Adrenal gland (tissue), 12 donors: Measurements from ENCODE around the gene IL11RA. TPM values are rescaled to one million over a fixed set of nuclear protein-coding genes. Genes with fewer than 3 reads are reported as not detected.

Source experiments
- DNase-seq, 7 donors: peaks; one replicate each; pipeline ENCODE4 v3.0.0-alpha.2; 2019 to 2020
- H3K27ac ChIP-seq, 5 donors: fragments of 200-600 bp; sonication (generic) in 4 of 5; 1 replicate in 3 of 5; 2 replicates in 2 of 5; pipeline versions ENCODE4 v1.5.1 to v1.8.0; 2016 to 2020; ENCODE audit warnings: mild to moderate bottlenecking in 1 of 5
- H3K27me3 ChIP-seq: fragments of 200-600 bp; 2 replicates; pipeline ENCODE4 v1.8.0; 2021
- H3K36me3 ChIP-seq, 2 donors: fragments of 200-600 bp; replicated peaks in 1 of 2; 1 replicate in 1 of 2; 2 replicates in 1 of 2; pipeline versions ENCODE4 v1.5.1 to v1.8.0; 2018 to 2022
- H3K4me1 ChIP-seq, 2 donors: fragments of 200-600 bp; replicated peaks in 1 of 2; 1 replicate in 1 of 2; 2 replicates in 1 of 2; pipeline versions ENCODE4 v1.5.1 to v1.8.0; 2018 to 2021
- H3K4me3 ChIP-seq, 4 donors: fragments of 200-600 bp; sonication (generic) in 3 of 4; one replicate each; pipeline ENCODE4 v1.5.1; 2016 to 2018
- H3K9me3 ChIP-seq, 3 donors: fragments of 200-600 bp; sonication (generic) in 1 of 3; replicated peaks in 1 of 3; 1 replicate in 2 of 3; 2 replicates in 1 of 3; pipeline versions ENCODE4 v1.5.1 to v1.8.0; 2016 to 2021
- CTCF ChIP-seq, 6 experiments: fragments of 450-650 bp in 4 of 6; fragments of 200-600 bp in 2 of 6; sonication (generic) in 1 of 6; IDR thresholded peaks; 1 replicate in 5 of 6; 2 replicates in 1 of 6; pipeline versions ENCODE4 v1.5.1 to v1.8.0; 2016 to 2021; ENCODE audit warnings: antibody characterized with exemption in 6 of 6, mild to moderate bottlenecking in 2 of 6, moderate library complexity in 1 of 6
- POLR2A ChIP-seq, 2 donors: fragments of 450-650 bp; IDR thresholded peaks; one replicate each; pipeline ENCODE4 v1.6.1; 2017; ENCODE audit warnings: antibody characterized with exemption in 2 of 2, mild to moderate bottlenecking in 2 of 2, moderate library complexity in 1 of 2
- WGBS, 4 donors: extraction: QIAGEN DNeasy Blood & Tissue Kit in 2 of 4; methylation state at CpG; one replicate each; pipeline versions ENCODE4 v1.1.5 to v1.1.7; 2013 to 2017; 5-methylcytosine and 5-hydroxymethylcytosine counted together
- intact Hi-C, 2 donors: fragments of 100-400 bp; cut with DNase I; formaldehyde crosslinking; loops; one replicate each; pipeline versions ENCODE4 v1.14.1 to v1.15.0; 2022 to 2023
- polyA plus RNA-seq, 3 donors: library from polyadenylated mRNA; stranded (reverse); fragments of 200-250 nt in 2 of 3; fragments of 350-450 nt in 1 of 3; fragmentation: Illumina TruSeq in 1 of 3; extraction: RNeasy Lipid Tissue Mini Kit (QIAGEN cat#74804) in 1 of 3; gene quantifications; one replicate each; pipeline ENCODE4 v1.2.3, GENCODE V29; 2013 to 2014
- total RNA-seq, 9 donors: library from RNA; depleted of rRNA in 4 of 9; stranded (reverse); fragments of >200 nt in 4 of 9; fragments of 120-200 nt in 1 of 9; fragmentation: NEBNext Ultra II Directional in 1 of 9; extraction: Animal tissue kit (Norgen Biotek cat#: 25700) in 1 of 9; gene quantifications; one replicate each; pipeline versions ENCODE4 v1.1.0 to v1.2.4, GENCODE V29; 2013 to 2023
- donor health status: healthy with polysubstance abuse.
- donor health status: Bipolar disorder and iron deficiency.
- donor health status: DM: yes; HTN: yes; CAD: no.
- donor health status: DM: no; HTN: no; CAD: no.
- donor health status: DM: no; HTN: no; CAD: no.
- donor health status: DM: yes; HTN: yes; CAD: no.

The IL11RA gene
- total and polyA plus RNA-seq, 12 donors, result 5.2 to 53.7 (median 15.7) TPM

GRCh38 chr9:34689116-34689470, 37.1 kb downstream of the IL11RA start:
- no peak overlapping the region for H3K27ac ChIP-seq
- TF ChIP-seq POLR2A (IDR thresholded peaks at IDR 0.05), result no peak
- TF ChIP-seq CTCF (IDR thresholded peaks at IDR 0.05), result no peak
- H3K36me3 ChIP-seq, result no peaks in the 10 kb centered on the region
- no peak overlapping the region for H3K4me3 ChIP-seq
- intact Hi-C loops, result no loop called here
- WGBS, 4 donors, result 82 to 92% (median 89%) methylated on average over 4 of the region's 4 CpGs
- no peaks in the 10 kb centered on the region for H3K4me1 ChIP-seq
- H3K27me3 ChIP-seq, result no peaks in the 10 kb centered on the region
- no peaks in the 10 kb centered on the region for H3K9me3 ChIP-seq
- DNase-seq, result no peak

DNA sequence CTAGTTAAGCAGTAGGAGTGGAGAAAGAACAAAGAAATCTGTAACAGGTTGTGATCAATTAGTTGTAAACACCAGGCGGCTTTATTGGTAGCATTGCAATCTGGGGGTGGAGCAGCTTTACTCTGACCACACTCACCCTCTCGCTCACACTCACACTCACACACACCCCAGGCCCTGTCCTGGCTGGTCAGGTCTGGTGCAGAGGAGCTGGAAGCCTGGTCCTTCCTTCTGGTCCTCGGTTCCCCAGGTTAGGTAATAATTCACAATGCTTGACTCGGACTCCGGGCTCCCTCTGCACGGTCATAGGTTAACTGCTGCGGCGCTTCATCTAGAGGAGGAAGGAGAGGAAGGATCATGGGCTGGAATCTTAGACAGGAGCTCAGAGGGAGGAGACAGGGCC, 37.5 kb downstream of the IL11RA start:
- Histone ChIP-seq H3K9me3 (no peaks in the 10 kb centered on the region), H3K36me3 (no peaks in the 10 kb centered on the region), H3K27ac (no peak overlapping the region), H3K4me1 (no peaks in the 10 kb centered on the region), H3K4me3 (no peak overlapping the region), H3K27me3 (no peaks in the 10 kb centered on the region)
- DNase-seq, result no peak
- 73 to 85% (median 78%) methylated on average over 8 of the region's 8 CpGs for WGBS, 4 donors
- intact Hi-C loops, result no loop called here
- TF ChIP-seq CTCF (IDR thresholded peaks at IDR 0.05), result no peak
- TF ChIP-seq POLR2A (IDR thresholded peaks at IDR 0.05), result no peak

GRCh38 chr9:34690983-34691935, 39.3 kb downstream of the IL11RA start, which contains the start of gene CCL19:
Gene CCL19 (minus strand): TSS chr9:34691276. CDS start chr9:34691139, 137 bp downstream.
- TF ChIP-seq CTCF (IDR thresholded peaks at IDR 0.05), result no peak
- 61 to 76% (median 67%) methylated on average over 6 of the region's 6 CpGs for WGBS, 4 donors

GRCh38 chr9:34691936-34692315, 39.9 kb downstream of the IL11RA start:
- WGBS, 4 donors, result 67 to 76% (median 70%) methylated on average over 5 of the region's 5 CpGs
- intact Hi-C loops, result no loop called here
- Histone ChIP-seq H3K9me3 (no peaks in the 10 kb centered on the region), H3K27ac (no peak overlapping the region), H3K36me3 (no peaks in the 10 kb centered on the region), H3K27me3 (no peaks in the 10 kb centered on the region), H3K4me3 (no peak overlapping the region), H3K4me1 (no peaks in the 10 kb centered on the region)
- TF ChIP-seq POLR2A (IDR thresholded peaks at IDR 0.05) (no peak), CTCF (IDR thresholded peaks at IDR 0.05) (no peak)
- DNase-seq, result no peak

More at GRCh38 chr9:34690983-34691935, 39.3 kb downstream of the IL11RA start, which contains the start of gene CCL19:
- Histone ChIP-seq H3K4me3 (no peak within 1 kb of the TSS), H3K27ac (no peak within 1 kb of the TSS), H3K27me3 (no peaks in the 10 kb centered on the region), H3K9me3 (no peaks in the 10 kb centered on the region), H3K4me1 (no peaks in the 10 kb centered on the region), H3K36me3 (no peaks in the 10 kb centered on the region)
- no peak for DNase-seq
- intact Hi-C loops, result no loop called here
